Anterior cingulate cortex (tissue), 58 donors: ENCODE measurements around the gene EIF4E.
A peak's percentile ranks its signal among the peaks of the same experiment; 100 is the strongest.
"Not testable (repeated sequence)": the region's sequence is repeated elsewhere in the genome, so short reads cannot be mapped to it uniquely, and the experiment has no call there.

ENCODE experiments used
- DNase-seq, 58 donors: peaks; one replicate each; lab custom pipeline; 2025; lab: John Stamatoyannopoulos, UW

The EIF4E gene

DNA sequence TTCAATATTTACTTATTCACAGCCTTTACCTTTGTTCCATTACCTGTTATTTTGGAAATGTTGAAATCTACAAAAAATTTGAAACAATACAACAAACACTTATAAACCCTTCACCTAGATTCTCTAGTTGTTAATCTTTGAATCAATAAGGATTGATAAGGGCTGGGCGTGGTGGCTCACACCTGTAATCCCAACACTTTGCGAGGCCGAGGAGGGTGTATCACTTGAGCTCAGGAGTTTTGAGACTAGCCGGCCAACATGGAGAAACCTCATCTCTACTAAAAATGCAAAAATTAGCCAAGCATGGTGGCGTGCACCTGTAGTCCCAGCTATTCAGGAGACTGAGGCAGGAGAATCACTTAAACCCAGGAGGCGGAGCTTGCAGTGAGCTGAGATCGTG lies 5.9 kb upstream of the EIF4E start:
- not testable (repeated sequence) for DNase-seq

DNA sequence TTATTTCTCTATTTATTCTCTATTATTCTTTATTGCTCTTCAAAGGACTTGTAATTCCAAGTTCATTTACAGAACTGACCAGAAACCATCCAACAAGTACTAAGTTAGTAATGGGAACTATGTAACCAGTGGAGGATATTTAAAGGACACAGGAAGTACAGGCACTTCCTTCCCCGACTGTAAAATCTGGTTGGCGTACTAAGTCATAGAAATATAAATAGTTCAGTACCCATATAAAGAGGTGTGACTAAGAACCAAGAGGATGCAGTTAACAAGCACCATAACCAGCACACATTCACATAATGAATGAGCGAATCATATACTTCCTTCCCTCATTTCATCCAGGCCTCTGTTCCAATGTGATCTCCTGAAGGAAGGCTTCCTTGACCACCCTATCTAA lies 3.6 kb upstream of the EIF4E start:
- peak in 1 of 58 donors; percentile 5 for DNase-seq

GRCh38 chr4:98930311-98930865 lies 1.5 kb upstream of the EIF4E start:
- no peak for DNase-seq

GRCh38 chr4:98929341-98930267 lies 671 bp upstream of the EIF4E start:
- peak in 44 of 58 donors; percentile 3 to 86 (median 54) for DNase-seq

DNA sequence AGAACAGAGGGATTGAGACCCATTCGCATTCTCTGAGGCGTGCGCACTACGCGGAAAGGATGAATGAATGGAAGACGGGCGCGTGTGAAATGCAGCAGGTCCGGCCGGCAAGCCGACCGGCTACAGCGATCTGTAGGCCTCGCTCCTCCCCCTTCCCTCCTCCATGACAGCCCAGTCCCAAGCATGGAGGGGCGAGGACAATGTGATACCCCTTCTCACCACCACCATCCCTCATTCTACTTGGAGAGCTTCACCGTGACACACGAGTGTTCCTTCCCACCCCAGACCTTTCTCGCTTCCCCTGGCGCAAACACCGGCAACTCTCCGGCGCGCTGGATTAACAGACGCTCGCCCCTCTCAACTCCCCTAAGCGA lies 815 bp downstream of the EIF4E start:
- DNase-seq, result peak in 53 of 58 donors; percentile 21 to 87 (median 63)

- not testable (repeated sequence) for DNase-seq
Measured at GRCh38 chr4:98926257-98926656, 2.7 kb downstream of the EIF4E start.

GRCh38 chr4:98921292-98921691 lies 7.6 kb downstream of the EIF4E start:
- DNase-seq, result no peak

DNA sequence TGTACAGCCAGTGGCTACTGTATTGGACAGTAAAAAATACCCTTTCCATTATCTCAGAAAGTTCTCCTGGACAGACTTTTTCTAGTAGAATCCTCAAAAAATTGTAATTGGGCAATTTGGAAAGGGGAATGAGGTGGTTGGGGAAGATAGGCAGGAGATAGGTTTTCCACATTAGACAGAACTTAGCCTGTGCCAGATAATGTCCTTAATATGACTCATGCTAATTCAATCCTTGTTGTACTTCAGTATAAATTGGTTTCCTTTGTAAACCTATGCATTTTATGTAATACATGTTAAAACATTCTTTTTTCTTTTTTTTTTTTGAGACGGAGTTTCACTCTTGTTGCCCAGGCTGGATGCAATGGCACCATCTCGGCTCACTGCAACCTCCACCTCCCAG lies 8.9 kb downstream of the EIF4E start:
- DNase-seq, result no peak

- DNase-seq, result not testable (repeated sequence)
Measured at GRCh38 chr4:98910728-98911127, 18.2 kb downstream of the EIF4E start.

DNA sequence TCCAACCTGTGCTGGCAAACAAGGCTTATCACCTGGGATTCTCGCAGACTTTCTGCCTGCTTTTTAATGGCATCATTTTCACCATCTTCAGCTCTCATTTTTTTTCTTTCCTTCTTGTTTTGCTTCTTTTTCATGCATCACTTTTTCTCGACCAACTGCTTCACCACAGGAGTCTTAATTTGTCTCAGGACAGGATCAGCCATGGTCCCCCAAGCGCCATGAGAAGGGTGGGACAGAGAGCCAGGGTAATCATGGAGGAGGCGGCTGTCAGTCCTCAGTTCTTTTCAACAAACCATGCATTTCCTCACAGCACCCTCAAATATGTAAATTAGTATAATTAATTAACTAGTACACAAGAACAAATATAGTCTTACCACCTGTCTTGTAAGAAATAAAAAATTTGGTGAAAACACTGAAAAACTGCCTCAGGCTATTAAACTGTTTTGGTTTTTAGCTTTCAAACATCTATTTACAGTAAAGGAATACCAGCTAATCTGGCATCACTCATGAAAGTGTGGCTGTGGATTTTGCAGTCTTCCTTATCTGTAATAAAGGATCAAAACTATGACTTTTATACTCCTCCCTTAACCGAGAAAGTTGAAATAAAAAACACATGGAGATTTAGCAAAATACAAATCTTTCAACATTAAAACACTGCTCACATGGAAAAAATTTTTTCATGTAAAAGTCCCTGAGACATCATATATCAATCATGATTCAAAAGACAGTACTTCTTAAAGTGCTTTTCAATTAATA lies 19.1 kb downstream of the EIF4E start:
- no peak for DNase-seq

DNA sequence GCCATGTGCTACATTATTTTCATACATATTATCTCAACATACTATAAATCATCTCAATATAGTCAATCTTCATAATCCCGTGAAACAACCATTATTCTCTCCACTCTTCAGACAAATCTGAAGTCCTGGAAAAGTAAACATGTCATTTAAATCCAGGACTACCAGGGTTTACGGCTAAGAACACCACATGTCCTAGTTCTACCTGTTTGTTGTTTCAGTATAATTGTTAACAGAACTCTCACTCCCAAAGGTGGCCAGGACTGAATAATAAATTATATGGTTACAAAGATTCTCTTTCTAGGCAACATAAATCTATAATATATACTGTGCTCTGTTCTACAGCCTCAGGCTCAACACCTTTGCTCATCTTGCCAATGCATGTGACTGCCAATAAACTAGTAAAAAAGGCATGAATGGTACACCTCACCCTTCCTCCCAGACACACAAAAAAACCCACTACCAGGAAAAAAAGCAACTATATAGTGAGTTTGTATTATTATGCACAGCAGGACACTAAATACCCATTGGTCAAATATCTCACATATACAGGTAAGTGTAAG lies 20.1 kb downstream of the EIF4E start:
- DNase-seq, result no peak

DNA sequence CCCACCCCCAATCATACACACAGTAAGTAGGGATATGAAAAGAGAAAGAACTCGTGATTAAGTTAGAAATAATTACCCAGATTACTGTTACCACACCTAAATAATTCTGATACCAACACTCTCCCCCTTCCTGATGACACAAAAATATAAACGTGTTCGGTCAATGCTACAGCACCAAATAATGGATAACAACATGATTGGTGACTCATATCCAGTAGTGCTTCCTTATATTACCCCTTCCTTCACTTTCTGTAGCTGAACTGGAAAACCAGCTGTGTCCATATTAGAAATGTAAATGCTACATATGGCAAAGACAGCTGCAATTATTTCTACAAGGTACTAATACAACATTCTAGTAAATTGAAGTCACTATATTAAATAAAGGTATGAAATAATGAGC lies 20.8 kb downstream of the EIF4E start:
- DNase-seq, result no peak

- DNase-seq, result no peak
Measured at GRCh38 chr4:98905839-98906238, 23.1 kb downstream of the EIF4E start.

DNA sequence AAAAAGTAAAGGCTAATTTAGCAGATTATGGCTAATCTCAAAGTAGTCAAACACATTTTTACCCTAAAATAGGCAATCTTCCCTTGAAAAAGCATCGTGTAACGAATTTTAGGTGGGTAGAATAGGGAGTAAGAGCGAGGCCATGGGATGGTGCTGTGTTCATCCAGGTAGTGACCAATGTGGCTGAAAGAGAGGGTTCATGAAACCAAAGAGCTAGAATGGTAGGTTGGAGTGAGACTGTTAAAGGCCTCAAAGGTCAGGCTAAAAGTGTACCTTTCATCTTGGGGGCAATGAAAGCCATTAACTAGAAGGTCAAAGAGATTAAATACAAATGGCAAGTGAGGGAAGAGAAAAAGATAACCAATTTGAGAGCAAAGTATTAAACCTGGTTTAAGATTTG lies 23.6 kb downstream of the EIF4E start:
- no peak for DNase-seq

GRCh38 chr4:98903963-98904362 lies 25.0 kb downstream of the EIF4E start:
- DNase-seq, result no peak

GRCh38 chr4:98903561-98903960 lies 25.4 kb downstream of the EIF4E start:
- DNase-seq, result no peak

- no peak for DNase-seq
Measured at GRCh38 chr4:98899277-98899676, 29.7 kb downstream of the EIF4E start.

DNA sequence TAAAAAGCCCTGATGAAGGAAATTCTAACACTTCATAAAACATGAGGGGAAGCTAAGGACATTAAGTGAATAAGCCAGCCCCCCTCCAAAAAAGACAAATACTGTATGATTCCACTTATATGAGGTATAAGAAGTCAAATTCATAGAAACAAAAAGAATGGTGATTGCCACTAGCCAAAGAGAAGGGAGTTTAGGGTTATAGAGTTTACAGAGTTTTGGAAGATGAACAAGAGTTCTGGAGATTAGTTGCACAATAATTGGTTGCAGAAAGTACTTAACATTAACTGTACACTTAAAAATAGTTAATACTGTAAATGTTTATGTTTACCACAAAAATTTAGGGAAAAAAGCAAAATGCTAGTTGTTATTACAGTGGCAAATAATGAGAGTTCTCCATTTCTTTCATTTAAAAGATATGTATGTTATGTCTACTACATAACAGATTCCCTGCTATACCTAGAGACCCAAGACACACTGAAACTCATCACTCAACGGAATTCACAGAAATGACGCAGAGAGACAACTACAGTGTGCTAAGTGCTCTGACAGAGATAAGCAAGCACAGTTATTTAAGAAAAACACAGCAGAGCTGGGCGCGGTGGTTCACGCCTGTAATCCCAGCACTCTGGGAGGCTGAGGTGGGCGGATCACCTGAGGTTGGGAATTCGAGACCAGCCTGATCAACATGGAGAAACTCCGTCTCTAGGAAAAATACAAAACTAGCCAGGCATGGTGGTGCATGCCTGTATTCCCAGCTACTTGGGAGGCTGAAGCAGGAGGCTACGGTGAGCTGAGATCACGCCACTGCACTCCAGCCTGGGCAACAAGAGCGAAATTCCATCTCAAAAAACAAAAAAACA lies 37.2 kb downstream of the EIF4E start:
- DNase-seq, result no peak

GRCh38 chr4:98890702-98891455 lies 38.1 kb downstream of the EIF4E start:
- DNase-seq, result no peak
